ENCODE results near the gene MAPRE2. TPM values are rescaled to one million over a fixed set of nuclear protein-coding genes. Genes with fewer than 3 reads are reported as not detected.

The MAPRE2 gene
- total RNA-seq, 4 donors from 2014 or later = 22.9 to 39.2 (median 35.8) TPM

- Histone ChIP-seq H3K4me3 (no peak overlapping the region), H3K9me3 (no peaks in the 10 kb centered on the region), H3K36me3 (no peaks in the 10 kb centered on the region), H3K27ac (no peak overlapping the region), H3K4me1 (no peaks in the 10 kb centered on the region), H3K27me3 (no peaks in the 10 kb centered on the region)
- 43% methylated on average over 5 of the region's 5 CpGs; no CpG with 5 or more reads in 1 of the 2 donors for WGBS, 2 donors (ENCODE audit: low coverage in 1 of 2)
- TF ChIP-seq POLR2AphosphoS5 (IDR thresholded peaks at IDR 0.05) (no peak), POLR2A (IDR thresholded peaks at IDR 0.05) (no peak), EP300 (IDR thresholded peaks at IDR 0.05) (no peak), CTCF (IDR thresholded peaks at IDR 0.05) (no peak)
- ATAC-seq = no peak
These were observed 30.2 kb upstream of the MAPRE2 start for GRCh38 chr18:35010993-35011392.

- H3K36me3 ChIP-seq = no peaks in the 10 kb centered on the region
- H3K27ac ChIP-seq = no peak overlapping the region
- H3K27me3 ChIP-seq = no peaks in the 10 kb centered on the region
- no peaks in the 10 kb centered on the region for H3K9me3 ChIP-seq
- TF ChIP-seq CTCF (IDR thresholded peaks at IDR 0.05) = no peak
- TF ChIP-seq POLR2AphosphoS5 (IDR thresholded peaks at IDR 0.05) = no peak
- TF ChIP-seq EP300 (IDR thresholded peaks at IDR 0.05) = no peak
- TF ChIP-seq POLR2A (IDR thresholded peaks at IDR 0.05) = no peak
- H3K4me1 ChIP-seq = peaks cover 0 to 10% (median 5%) of the 10 kb centered on the region in 3 donors
- WGBS, 2 donors (ENCODE audit: low coverage in 1 of 2) = 26 to 29% methylated on average over 2 of the region's 2 CpGs
- no peak for ATAC-seq
- no peak overlapping the region for H3K4me3 ChIP-seq
These were observed 21.3 kb upstream of the MAPRE2 start for GRCh38 chr18:35019933-35020332.

- no peaks in the 10 kb centered on the region for H3K27me3 ChIP-seq
- TF ChIP-seq POLR2AphosphoS5 (IDR thresholded peaks at IDR 0.05) (no peak), POLR2A (IDR thresholded peaks at IDR 0.05) (no peak), CTCF (IDR thresholded peaks at IDR 0.05) (no peak), EP300 (IDR thresholded peaks at IDR 0.05) (no peak)
- no peaks in the 10 kb centered on the region for H3K9me3 ChIP-seq
- H3K27ac ChIP-seq = no peak overlapping the region
- ATAC-seq = no peak
- no peak overlapping the region for H3K4me3 ChIP-seq
- peaks cover 5 to 30% (median 11%) of the 10 kb centered on the region in 3 donors for H3K4me1 ChIP-seq
- 91 to 100% methylated on average over 1 of the region's 1 CpG for WGBS, 2 donors (ENCODE audit: low coverage in 1 of 2)
- H3K36me3 ChIP-seq = no peaks in the 10 kb centered on the region
These were observed 18.7 kb upstream of the MAPRE2 start for GRCh38 chr18:35022426-35023001.

GRCh38 chr18:35024196-35024595 is 17.0 kb upstream of the MAPRE2 start:
- H3K27me3 ChIP-seq = no peaks in the 10 kb centered on the region
- WGBS, 2 donors (ENCODE audit: low coverage in 1 of 2) = 72 to 76% methylated on average over 3 of the region's 3 CpGs
- no peaks in the 10 kb centered on the region for H3K36me3 ChIP-seq
- peak overlapping the region in 1 of 4 donors; percentile 68 for H3K27ac ChIP-seq
- H3K9me3 ChIP-seq = no peaks in the 10 kb centered on the region
- TF ChIP-seq CTCF (IDR thresholded peaks at IDR 0.05) = no peak
- peaks cover 5 to 31% (median 12%) of the 10 kb centered on the region in 3 donors for H3K4me1 ChIP-seq
- no peak overlapping the region for H3K4me3 ChIP-seq
- no peak for ATAC-seq

GRCh38 chr18:35024965-35025364 is 16.2 kb upstream of the MAPRE2 start:
- peak overlapping the region; percentile 41 to 68 (median 52) for H3K27ac ChIP-seq
- H3K9me3 ChIP-seq = no peaks in the 10 kb centered on the region
- no peak for TF ChIP-seq CTCF (IDR thresholded peaks at IDR 0.05)
- peak; percentile 87 for TF ChIP-seq POLR2AphosphoS5 (IDR thresholded peaks at IDR 0.05)
- WGBS, 2 donors (ENCODE audit: low coverage in 1 of 2) = 0 to 14% methylated on average over 1 of the region's 1 CpG
- H3K4me1 ChIP-seq = peaks cover 5 to 37% (median 16%) of the 10 kb centered on the region in 3 donors
- no peaks in the 10 kb centered on the region for H3K36me3 ChIP-seq
- H3K4me3 ChIP-seq = no peak overlapping the region
- peak; percentile 95 for ATAC-seq
- H3K27me3 ChIP-seq = no peaks in the 10 kb centered on the region

Measured in gastroesophageal sphincter (tissue), 4 donors.